ENCODE results near the gene SEMA3F.

DNA sequence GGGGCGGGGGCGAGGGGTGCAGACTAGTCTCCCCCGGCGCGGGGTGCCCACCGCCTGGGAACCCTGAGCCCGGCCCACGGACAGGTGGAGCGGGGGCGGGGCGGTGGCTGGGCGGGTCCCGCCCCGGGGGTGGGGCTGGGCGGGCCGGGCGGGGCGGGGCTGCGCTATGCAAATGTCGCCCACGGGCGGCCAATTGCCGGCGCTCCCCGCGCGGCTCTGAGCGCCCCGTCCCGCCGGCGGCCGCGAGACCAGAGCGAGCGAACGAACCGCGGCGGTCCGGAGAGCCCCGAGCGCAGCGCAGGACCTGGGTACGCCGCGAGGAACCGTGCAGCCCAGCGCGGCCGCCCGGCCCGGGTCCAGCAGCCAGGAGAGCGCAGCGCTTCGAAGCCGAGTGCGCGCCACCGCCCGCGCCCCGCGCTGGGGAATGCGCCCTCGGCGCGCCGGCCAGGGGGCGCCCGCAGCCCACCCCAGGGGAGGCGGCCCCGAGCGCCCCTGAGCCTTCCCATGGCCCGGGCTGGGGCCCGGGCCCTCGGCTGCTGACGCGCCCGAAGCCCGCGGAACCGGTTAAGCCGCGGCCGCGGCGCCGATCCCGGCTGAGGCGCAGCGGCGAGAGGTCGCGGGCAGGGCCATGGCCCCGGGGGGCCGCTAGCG is at the start of gene SEMA3F:
- no peak for TF ChIP-seq NFRKB (IDR thresholded peaks at IDR 0.05)
- TF ChIP-seq SP1 (IDR thresholded peaks at IDR 0.05): no peak
- no peak for TF ChIP-seq SUZ12 (IDR thresholded peaks at IDR 0.05)
- no peak for TF ChIP-seq L3MBTL2 (conservative IDR thresholded peaks at IDR 0.05)
- TF ChIP-seq CTBP1 (IDR thresholded peaks at IDR 0.05; ENCODE audit: borderline replicate concordance): no peak
- no peak for TF ChIP-seq ARNT (IDR thresholded peaks at IDR 0.05)
- TF ChIP-seq HDGF (IDR thresholded peaks at IDR 0.05; ENCODE audit: borderline replicate concordance): no peak
- no peak for TF ChIP-seq ZNF384 (IDR thresholded peaks at IDR 0.05)
- no peak for TF ChIP-seq BHLHE40 (IDR thresholded peaks at IDR 0.05; ENCODE audit: borderline replicate concordance)
- no peak for TF ChIP-seq LEF1 (IDR thresholded peaks at IDR 0.05; ENCODE audit: borderline replicate concordance)
- TF ChIP-seq ELF4 (IDR thresholded peaks at IDR 0.05): no peak

Measured in HEK293T (cell line).